GM23338 (cell line): Measurements from ENCODE around the gene ZNF12. TPM values are rescaled to one million over a fixed set of nuclear protein-coding genes. Genes with fewer than 3 reads are reported as not detected.

Source experiments
- ATAC-seq: fragments of 200-7000 bp; cut with Tn5 transposase; 3 replicates; pipeline ENCODE4 v1.9.1; 2020
- DNase-seq: peaks from one replicate; pipeline ENCODE4 v3.0.0-alpha.2; 2015; ENCODE audit warnings: low spot score
- H2AFZ ChIP-seq: fragments of 200-600 bp; sonication (generic); 2 replicates; pipeline ENCODE4 v1.8.0; 2016; ENCODE audit warnings: antibody characterized with exemption, mild to moderate bottlenecking, moderate library complexity
- H3F3A ChIP-seq: fragments of 200-600 bp; sonication (generic); replicated peaks from 2 replicates; pipeline ENCODE4 v1.8.0; 2017; ENCODE audit warnings: antibody characterized with exemption, mixed run types, low read depth
- H3K27ac ChIP-seq: fragments of 200-600 bp; sonication (generic); 2 replicates; pipeline ENCODE4 v1.6.1; 2016; ENCODE audit warnings: low read depth
- H3K27me3 ChIP-seq: fragments of 200-600 bp; sonication (generic); 2 replicates; pipeline ENCODE4 v1.8.0; 2016; ENCODE audit warnings: mild to moderate bottlenecking, mixed run types, moderate library complexity; ENCODE audit not compliant: insufficient read depth
- H3K36me3 ChIP-seq: fragments of 200-600 bp; sonication (generic); 2 replicates; pipeline ENCODE4 v1.8.0; 2016; ENCODE audit warnings: mild to moderate bottlenecking; ENCODE audit not compliant: insufficient read depth
- H3K4me1 ChIP-seq: fragments of 200-600 bp; sonication (generic); 2 replicates; pipeline ENCODE4 v1.8.0; 2016; ENCODE audit warnings: mild to moderate bottlenecking, moderate library complexity; ENCODE audit not compliant: insufficient read depth
- H3K4me2 ChIP-seq: fragments of 200-600 bp; sonication (generic); 2 replicates; pipeline ENCODE4 v1.7.1; 2017; ENCODE audit warnings: mixed run types
- H3K4me3 ChIP-seq: fragments of 200-600 bp; sonication (generic); 2 replicates; pipeline ENCODE4 v1.6.1; 2016; ENCODE audit warnings: mixed run types
- H3K79me2 ChIP-seq: fragments of 200-600 bp; sonication (generic); replicated peaks from 2 replicates; pipeline ENCODE4 v1.8.0; 2017; ENCODE audit warnings: mild to moderate bottlenecking; ENCODE audit not compliant: insufficient read depth
- H3K9me2 ChIP-seq: fragments of 200-600 bp; sonication (generic); 2 replicates; pipeline ENCODE4 v1.8.0; 2017; ENCODE audit not compliant: insufficient read depth
- H4K20me1 ChIP-seq: fragments of 200-600 bp; sonication (generic); replicated peaks from 2 replicates; pipeline ENCODE4 v1.8.0; 2017; ENCODE audit warnings: mild to moderate bottlenecking; ENCODE audit not compliant: insufficient read depth
- H3K27ac Mint-ChIP-seq: 2 replicates; pipeline ENCODE4 v1.8.0; 2020; ENCODE audit warnings: inconsistent platforms, mild to moderate bottlenecking, moderate library complexity, mixed read lengths
- H3K27me3 Mint-ChIP-seq: 3 replicates; pipeline ENCODE4 v1.8.0; 2022; ENCODE audit warnings: low read depth, mild to moderate bottlenecking, moderate library complexity, mixed read lengths, inconsistent platforms; ENCODE audit not compliant: insufficient read depth, poor library complexity
- H3K36me3 Mint-ChIP-seq: 3 replicates; pipeline ENCODE4 v1.8.0; 2021; ENCODE audit warnings: low read depth, mild to moderate bottlenecking, inconsistent platforms, moderate library complexity, mixed read lengths
- H3K4me1 Mint-ChIP-seq: 3 replicates; pipeline ENCODE4 v1.8.0; 2020; ENCODE audit warnings: mild to moderate bottlenecking, inconsistent platforms, mixed read lengths
- H3K4me3 Mint-ChIP-seq: 3 replicates; pipeline ENCODE4 v1.8.0; 2021; ENCODE audit warnings: moderate library complexity, mild to moderate bottlenecking, inconsistent platforms, mixed read lengths
- H3K9me3 Mint-ChIP-seq: 3 replicates; pipeline ENCODE4 v1.8.0; 2020; ENCODE audit warnings: moderate library complexity, mild to moderate bottlenecking, inconsistent platforms, mixed read lengths
- CTCF ChIP-seq, 2 experiments: fragments of 200-600 bp in 1 of 2; sonication (generic) in 1 of 2; conservative IDR thresholded peaks; 2 replicates each; pipeline versions ENCODE4 v1.5.1 to v1.6.1; 2016 to 2017; ENCODE audit warnings: antibody characterized with exemption in 2 of 2, low read depth in 2 of 2, mild to moderate bottlenecking in 2 of 2, moderate library complexity in 1 of 2
- ETS1 ChIP-seq: IDR thresholded peaks from 2 replicates; pipeline ENCODE4 v1.6.1; 2016; ENCODE audit warnings: antibody characterized with exemption
- EZH2 ChIP-seq: fragments of 200-600 bp; sonication (generic); IDR thresholded peaks from one replicate; pipeline ENCODE4 v1.8.0; 2017; ENCODE audit warnings: antibody characterized with exemption, mild to moderate bottlenecking, low read depth; ENCODE audit not compliant: unreplicated experiment
- EZH2phosphoT487 ChIP-seq: fragments of 200-600 bp; sonication (generic); IDR thresholded peaks from one replicate; pipeline ENCODE4 v1.8.1; 2018; ENCODE audit warnings: antibody characterized with exemption; ENCODE audit not compliant: unreplicated experiment
- JUNB ChIP-seq: IDR thresholded peaks from one replicate; pipeline ENCODE4 v1.6.1; 2016; ENCODE audit warnings: antibody characterized with exemption; ENCODE audit not compliant: unreplicated experiment
- NANOG ChIP-seq: IDR thresholded peaks from 2 replicates; pipeline ENCODE4 v1.6.1; 2016; ENCODE audit warnings: antibody characterized with exemption, borderline replicate concordance
- POLR2AphosphoS5 ChIP-seq: IDR thresholded peaks from 2 replicates; pipeline ENCODE4 v1.6.1; 2016; ENCODE audit warnings: antibody characterized with exemption, low read depth
- ZNF114 ChIP-seq: fragments of 250-450 bp; sonication (Bioruptor Pico); IDR thresholded peaks from 2 replicates; pipeline ENCODE4 v1.5.0; 2020; ENCODE audit warnings: mild to moderate bottlenecking, moderate library complexity
- ZNF462 ChIP-seq: fragments of 250-450 bp; sonication (Bioruptor Pico); IDR thresholded peaks from 2 replicates; pipeline ENCODE4 v1.5.0; 2020; ENCODE audit warnings: mild to moderate bottlenecking, moderate library complexity
- polyA plus RNA-seq: library from polyadenylated mRNA; unstranded; fragments of >200 nt; fragmentation: Nextera tagmentation; extraction: Ambion mirVana; gene quantifications from 2 replicates; pipeline ENCODE4 v1.2.1, GENCODE V29; 2016
- total RNA-seq: library from RNA; depleted of rRNA; stranded (reverse); fragments of >200 nt; shearing (Covaris generic); gene quantifications from 2 replicates; pipeline ENCODE4 v1.2.3, GENCODE V29; 2014

Gene ZNF12
- total and polyA plus RNA-seq, 2 experiments from 2014 or later, result 9.6 to 17.8 TPM

DNA sequence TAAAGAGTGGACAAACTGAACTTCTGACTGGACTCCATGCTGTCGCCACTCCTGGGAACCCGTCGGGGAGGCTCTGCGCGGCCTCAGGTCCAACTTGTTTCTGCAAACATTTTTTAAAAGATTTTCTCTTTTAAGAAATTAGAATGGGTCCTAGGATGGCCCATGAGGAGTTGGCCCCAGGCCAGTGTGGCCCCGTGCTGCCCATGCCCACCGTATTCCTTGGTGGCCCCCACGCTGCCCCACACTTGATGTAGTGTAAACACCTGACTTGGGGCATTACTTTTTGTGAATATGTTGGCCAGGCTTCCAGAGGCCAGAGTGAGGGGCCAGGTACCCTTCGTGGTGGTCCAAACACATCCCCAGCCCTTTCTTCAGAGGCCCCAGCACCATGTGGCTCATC is 50.3 kb downstream of the ZNF12 start (continued):
- no peak for TF ChIP-seq EZH2phosphoT487
- TF ChIP-seq CTCF (conservative IDR thresholded peaks at IDR 0.05; ENCODE audit: low read depth in 2 of 2), result no peak

DNA sequence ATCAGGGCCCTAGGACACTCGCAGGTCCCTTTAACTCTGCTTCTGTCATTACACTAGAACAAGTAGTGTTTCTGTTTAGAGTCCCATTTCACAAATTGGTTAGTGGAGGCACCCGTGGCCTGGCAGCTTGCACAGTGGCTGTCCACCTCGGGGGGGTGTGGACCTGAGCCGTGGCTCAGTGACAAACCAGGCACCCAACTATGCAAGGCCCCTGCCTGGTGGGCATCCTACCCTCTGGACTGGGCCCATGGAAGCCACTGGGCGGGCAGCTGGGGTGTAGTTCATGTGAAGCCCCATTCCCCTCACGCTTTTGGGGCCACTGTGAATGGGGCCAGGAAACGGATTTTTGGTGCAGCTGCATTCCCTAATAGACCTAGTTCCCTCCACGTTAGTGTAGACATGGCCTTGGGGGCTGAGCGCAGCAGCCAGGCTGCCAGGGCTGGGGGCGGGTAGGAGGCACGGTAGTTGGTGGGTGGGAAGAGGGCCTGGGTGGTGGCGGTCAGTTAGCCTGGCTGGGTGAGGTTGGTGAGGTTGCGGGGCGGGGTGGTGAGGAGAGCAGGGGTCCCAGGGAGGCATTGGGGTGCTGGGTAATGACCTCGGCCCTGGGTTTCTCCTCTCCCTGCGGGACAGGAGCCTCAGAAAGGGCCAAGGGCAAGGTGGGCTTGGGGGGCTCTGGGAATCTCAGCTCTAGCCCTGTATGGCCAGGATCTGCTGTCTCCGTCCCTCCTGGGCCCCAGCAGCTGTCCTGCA is 50.9 kb downstream of the ZNF12 start:
- no peaks in the 10 kb centered on the region for H3F3A ChIP-seq
- no peaks in the 10 kb centered on the region for H3K27me3 ChIP-seq
- Mint-ChIP-seq H3K36me3 (peaks cover 21% of the 10 kb centered on the region), H3K27ac (no peak overlapping the region), H3K27me3 (peaks cover 9% of the 10 kb centered on the region), H3K4me3 (no peak overlapping the region), H3K9me3 (no peaks in the 10 kb centered on the region; the same call in 2 of the 3 replicates), H3K4me1 (peaks cover 13% of the 10 kb centered on the region)
- no peak overlapping the region for H2AFZ ChIP-seq
- no peak overlapping the region for H3K4me3 ChIP-seq
- no peaks in the 10 kb centered on the region for H3K79me2 ChIP-seq
- H3K9me2 ChIP-seq, result no peaks in the 10 kb centered on the region
- peaks cover 7% of the 10 kb centered on the region; the same call in 1 of the 2 replicates for H3K4me1 ChIP-seq
- no peaks in the 10 kb centered on the region for H4K20me1 ChIP-seq
- H3K27ac ChIP-seq, result no peak overlapping the region
- no peaks in the 10 kb centered on the region for H3K36me3 ChIP-seq
- ATAC-seq (no peak), DNase-seq (no peak)
- no peak overlapping the region for H3K4me2 ChIP-seq
- TF ChIP-seq ETS1, result no peak
- no peak for TF ChIP-seq EZH2

GRCh38 chr7:6654842-6655610 is 51.7 kb downstream of the ZNF12 start:
- no peak overlapping the region for H3K4me3 Mint-ChIP-seq
- Histone ChIP-seq H3K36me3 (no peaks in the 10 kb centered on the region), H4K20me1 (no peaks in the 10 kb centered on the region; the same call in 1 of the 2 replicates)
- TF ChIP-seq EZH2 (no peak), JUNB (no peak), ZNF462 (no peak), POLR2AphosphoS5 (no peak), NANOG (no peak), ZNF114 (no peak)

More at GRCh38 chr7:6654842-6655610, 51.7 kb downstream of the ZNF12 start:
- H3K79me2 ChIP-seq, result no peaks in the 10 kb centered on the region
- peaks cover 7% of the 10 kb centered on the region; the same call in 1 of the 2 replicates for H3K4me1 ChIP-seq
- Mint-ChIP-seq H3K4me1 (peaks cover 13% of the 10 kb centered on the region), H3K9me3 (no peaks in the 10 kb centered on the region; the same call in 2 of the 3 replicates), H3K27me3 (peaks cover 7% of the 10 kb centered on the region), H3K27ac (no peak overlapping the region), H3K36me3 (peaks cover 27% of the 10 kb centered on the region)
- no peak overlapping the region for H2AFZ ChIP-seq
- H3K9me2 ChIP-seq, result no peaks in the 10 kb centered on the region
- H3K27ac ChIP-seq, result no peak overlapping the region
- ATAC-seq (no peak), DNase-seq (no peak)
- H3K27me3 ChIP-seq, result no peaks in the 10 kb centered on the region
- no peaks in the 10 kb centered on the region for H3F3A ChIP-seq
- H3K4me3 ChIP-seq, result no peak overlapping the region
- no peak overlapping the region for H3K4me2 ChIP-seq
